HG03575 (cell line): ENCODE measurements around the gene SLC44A1.
"Not testable (repeated sequence)": the region's sequence is repeated elsewhere in the genome, so short reads cannot be mapped to it uniquely, and the experiment has no call there.

ENCODE experiments used
- ATAC-seq: cut with Tn5 transposase; IDR thresholded peaks from one replicate; pipeline ENCODE4 v1.9.1; 2021; ENCODE audit not compliant: unreplicated experiment, insufficient number of reproducible peaks, low FRiP score; ENCODE audit errors: extremely low read depth

SLC44A1 gene

DNA sequence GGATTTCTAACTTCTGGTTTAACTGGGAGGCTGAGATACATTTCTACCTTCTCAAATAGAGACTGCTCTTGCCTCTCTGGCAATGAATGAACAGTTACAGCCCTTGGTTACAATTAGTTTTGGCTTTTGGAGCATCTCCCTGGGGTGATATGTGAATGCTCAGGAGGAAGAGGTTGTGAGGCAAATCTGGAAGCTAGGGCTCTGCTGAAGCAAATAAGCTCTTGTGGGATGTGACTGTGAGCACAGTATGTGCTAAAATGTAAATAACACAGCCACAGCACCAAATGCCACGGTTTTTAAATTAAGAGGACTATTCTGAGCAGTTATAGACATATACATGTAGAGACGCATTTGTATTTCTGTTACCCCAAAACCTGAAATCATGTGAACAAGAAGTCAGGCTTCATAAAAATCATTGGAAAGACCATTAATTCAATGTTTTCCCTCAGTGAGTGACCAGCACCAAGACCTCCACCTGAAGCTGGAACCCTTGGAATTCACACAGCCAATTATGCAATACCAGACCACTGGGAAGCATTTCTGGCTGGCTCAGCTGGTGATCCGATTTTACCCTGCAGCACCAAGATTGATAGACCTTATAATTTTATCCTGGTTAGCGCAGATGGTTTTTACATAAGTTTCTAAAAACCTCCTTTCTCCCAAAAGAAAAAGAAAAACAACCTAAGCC, 3.0 kb upstream of the SLC44A1 start:
- no peak for ATAC-seq

DNA sequence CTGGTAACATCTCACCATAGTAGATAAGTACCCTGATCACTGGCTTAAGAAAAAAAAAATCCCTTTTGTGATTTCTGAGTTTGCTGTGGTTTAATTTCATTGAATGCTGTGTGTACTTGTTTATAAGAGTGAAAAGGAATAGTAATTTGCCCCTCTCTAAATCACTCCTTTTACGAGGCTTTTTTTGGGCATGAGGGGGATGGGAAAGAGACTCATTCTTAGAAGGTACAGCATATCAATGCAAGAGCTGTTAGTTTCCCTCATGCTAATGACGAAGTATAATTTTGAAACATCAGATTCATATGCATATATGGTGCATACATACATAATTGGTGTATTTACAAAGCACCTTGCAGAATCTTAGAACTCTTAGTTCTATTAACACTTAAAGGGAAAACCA, 2.4 kb upstream of the SLC44A1 start:
- ATAC-seq: no peak

DNA sequence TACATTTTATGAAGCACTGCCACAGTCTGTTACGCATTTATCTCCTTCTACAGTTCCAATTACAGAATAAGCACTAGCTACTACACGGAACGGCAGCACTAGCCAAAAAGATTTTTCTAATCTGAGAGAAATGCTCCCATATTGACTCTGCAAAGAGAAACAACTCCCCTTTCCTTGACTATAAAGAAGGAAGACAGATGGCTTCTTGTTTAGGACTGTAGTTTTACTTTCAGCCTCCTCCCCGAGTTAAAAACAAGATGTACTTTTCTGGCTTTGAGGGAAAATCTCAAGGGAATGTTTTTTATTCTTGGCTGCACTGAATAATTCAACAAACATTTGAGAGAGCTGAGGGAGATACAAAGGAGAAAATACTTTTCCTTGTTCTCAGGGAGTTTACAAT, 1.9 kb upstream of the SLC44A1 start:
- ATAC-seq: no peak

DNA sequence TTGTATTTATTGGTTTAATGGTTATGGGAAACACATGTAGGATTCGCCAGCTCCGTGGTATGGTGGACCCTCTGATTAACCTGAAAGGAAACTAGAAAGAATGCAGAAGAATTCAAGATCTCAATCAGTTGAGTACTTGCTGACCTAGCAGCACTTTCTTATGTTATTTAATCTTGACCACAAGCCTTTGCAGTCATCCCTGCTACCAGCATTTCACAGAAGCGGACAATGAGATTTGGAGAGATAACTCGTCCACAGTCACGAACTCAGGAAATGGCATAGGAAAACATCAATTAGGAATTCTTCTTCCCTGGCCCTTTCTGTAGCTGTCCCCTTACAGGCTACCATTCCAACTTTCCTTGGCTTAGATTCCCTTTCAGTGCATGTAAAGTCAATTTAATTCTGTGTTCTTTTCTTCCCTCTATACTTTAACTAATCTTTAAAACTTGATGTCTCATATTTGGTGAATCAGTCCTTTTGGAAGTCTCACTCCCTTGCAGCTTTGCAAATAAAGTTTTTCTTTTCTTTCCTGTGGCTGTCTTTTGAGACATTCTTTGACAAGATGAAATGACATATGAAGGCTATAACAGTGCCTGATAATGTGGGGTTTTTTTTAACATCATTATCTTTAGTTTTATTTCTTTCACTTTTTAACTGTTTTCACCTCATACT, 1.3 kb upstream of the SLC44A1 start:
- no peak for ATAC-seq

DNA sequence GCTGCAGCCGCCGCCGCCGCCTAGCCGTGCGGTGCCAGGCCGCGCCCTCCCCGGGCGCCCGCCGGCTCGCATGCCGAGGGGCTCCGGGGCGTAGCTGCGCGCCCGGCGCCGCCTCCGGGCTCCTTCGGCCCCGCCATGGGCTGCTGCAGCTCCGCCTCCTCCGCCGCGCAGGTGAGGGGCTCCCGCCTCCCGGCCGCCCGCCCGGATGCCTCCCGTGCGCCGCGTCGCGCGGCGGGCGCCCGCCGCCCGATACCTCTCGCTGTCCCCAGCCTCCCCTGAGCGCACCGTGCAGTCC, 230 bp downstream of the SLC44A1 start:
- peak; percentile 17 for ATAC-seq

DNA sequence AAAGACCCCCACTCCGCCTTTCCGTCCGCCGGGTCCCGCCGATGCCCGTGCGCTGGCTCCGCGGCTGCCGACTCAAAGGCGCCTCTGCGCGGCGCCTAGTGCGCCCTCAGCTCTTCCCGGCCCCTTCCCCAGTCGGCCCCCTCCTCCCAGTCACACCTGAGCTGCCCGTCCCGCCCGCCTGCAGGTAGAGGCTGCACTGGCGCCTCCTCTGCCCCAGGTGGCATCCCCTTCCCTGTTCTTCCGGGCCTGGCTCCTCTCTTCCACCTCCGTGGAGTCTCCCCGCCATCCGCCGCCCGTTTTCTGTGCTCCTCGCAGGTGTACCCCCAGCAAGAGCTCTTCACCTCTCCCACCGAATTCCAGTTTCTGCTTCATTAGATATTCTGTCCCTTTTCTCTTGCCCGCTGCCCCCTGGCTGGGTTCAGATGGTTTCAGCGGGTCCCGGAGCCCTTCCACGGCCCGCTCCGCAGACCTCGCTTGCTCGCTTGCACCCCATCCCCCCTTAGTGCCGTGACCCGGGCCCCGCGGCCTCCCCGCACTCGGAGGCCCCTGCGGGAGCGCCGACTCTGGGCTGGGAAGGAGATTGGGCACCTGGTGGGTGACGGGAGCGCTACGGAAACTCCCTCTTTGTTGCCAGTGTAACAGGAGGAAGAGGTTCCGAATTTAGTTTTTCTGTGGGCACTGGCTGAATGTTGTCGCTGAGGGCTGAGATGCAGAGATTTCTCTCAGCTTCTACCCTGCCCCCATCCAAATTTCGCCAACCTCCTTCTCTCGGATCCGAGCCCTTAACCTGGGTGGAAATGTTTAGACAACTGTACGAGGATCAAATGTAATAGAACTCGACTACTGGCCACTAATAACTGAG, 809 bp downstream of the SLC44A1 start:
- peak; percentile 1 for ATAC-seq

DNA sequence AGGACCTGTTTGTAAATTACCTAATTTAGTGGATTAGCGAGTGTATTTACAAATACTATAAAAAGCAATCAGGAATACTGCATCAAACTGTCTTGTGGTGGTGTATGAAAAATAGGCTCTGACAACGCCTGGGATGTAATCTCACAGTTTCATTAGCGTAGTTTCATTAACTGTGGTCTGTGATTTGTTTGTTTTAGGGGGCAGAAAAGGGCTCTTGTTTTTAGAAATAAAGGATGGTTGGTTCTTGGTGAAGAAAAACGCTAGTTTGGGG, 1.4 kb downstream of the SLC44A1 start:
- ATAC-seq: no peak

DNA sequence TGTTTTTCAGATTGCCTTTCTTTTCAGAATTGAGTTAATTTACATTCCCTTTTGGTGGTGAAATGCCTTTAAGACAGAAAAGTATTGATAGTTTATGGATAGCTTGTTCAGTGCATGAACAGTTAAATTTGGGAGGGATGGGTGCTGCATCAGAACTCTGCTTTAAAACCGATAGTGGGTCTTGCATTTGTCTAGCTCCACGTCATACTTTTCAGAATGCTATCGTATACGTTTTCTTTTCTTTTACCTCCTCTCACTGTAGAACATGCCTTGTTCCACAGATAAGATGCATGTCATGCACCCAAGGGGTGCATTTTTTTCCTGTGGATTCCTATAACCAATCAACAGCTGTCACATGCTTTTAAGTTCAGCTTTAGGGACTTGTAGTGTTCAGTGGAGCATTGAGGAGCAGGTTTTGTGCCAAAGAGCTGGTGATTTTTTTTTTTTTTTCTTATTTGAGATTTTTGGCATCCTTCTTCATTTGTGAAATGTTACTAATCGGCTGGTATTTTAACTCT, 2.3 kb downstream of the SLC44A1 start:
- no peak for ATAC-seq

DNA sequence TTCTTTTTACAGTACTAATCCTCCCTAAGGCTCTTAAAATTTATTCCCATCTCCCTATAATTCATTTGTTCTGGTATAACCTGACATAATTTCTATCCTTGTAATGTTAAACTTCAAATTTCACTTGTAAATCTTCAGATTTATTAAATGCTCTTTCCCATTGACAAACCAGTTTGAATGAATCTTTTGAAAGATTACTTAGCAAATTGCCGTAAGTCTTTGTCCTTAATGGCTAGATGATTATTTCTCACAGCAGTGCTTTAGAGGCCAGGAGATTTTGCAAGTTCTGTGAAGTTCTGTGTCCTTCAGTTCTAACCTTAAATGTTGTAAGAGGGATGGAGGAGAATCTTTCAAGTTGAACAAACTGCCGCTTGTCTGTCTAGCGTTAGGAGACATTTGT, 4.2 kb downstream of the SLC44A1 start:
- no peak for ATAC-seq

DNA sequence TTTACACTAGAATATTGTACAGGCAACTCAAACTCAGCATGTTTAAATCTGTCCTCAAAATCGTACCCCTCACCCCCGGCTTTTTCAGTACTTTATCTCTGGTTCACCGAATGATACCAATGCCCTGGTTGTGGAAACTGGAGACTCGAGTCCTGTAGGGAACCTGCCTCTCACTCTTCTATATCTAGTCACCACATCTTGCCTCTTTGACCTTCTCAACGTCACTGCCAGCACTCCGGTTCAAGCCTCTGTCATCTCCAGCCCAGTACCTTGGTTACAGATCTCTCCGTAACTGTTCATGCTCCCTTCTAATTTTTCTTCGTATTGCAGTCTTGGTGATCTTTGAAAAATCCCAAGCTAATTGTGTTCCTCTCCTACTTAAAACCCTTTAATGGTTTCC, 6.7 kb downstream of the SLC44A1 start:
- ATAC-seq: no peak

DNA sequence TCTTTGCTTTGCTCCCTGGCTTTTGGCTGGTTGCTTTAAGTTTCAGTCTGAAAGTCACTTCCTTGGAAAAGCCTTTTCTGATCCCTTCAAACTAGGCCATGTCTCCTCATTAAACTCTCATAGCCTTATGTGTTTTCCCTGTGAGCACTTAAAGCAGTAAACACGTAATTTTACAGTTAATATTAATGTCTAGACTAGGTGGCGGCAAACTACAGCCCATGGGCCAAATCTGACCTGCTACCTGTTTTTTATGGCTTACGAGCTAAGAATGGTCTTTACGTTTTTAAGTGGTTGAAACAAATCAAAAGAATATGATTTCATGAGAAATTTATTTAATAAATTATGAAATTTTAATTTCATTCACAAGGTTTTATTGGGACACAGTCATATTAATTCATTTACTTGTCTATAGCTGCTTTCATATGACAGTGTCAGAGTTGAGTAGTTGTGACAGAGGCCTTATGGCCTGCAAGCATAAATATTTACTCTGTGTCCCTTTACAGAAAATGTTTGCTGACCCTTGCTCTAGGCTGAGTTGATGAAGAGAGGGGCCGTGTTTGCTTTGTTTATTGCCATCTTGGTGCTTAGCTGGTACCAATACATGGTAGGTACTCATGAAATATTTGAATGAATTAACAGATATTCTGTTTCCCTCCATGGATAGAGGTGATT, 7.4 kb downstream of the SLC44A1 start:
- ATAC-seq: no peak

DNA sequence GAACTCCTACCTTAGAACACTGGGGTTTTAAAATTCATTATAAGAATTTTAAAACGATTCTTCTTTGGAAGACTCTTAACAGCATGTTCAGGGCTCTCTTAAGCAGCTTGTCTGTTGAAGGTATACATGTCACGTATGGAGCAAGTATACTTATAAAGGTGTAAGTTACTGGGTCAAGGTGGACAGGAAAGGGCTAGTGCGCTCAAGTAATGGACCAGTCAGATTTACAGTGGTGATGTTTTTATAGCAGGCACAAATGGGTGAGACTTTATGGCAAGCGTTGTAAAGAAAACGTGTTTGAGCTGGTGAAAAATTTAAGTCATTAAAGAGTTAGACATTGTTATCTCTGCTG, 7.9 kb downstream of the SLC44A1 start:
- no peak for ATAC-seq

DNA sequence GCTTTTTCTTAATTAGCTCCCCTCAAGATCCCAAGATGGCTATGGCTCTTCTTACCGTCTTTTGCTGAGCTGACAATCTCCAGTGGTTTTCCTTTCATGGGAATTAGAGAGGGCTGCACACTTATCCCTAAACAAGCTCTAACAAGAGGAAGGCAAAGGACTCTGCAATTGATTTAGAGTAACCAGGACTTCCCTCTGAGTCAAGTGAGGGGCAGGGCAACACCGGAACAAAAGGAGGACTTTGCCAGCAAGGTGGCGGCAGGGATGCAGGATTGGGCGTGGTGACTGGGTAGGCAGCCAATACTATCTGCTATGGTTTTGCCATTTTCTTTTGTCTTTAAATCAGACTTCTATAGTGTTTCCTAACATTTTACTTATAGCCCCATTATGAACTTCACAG, 9.8 kb downstream of the SLC44A1 start:
- no peak for ATAC-seq

DNA sequence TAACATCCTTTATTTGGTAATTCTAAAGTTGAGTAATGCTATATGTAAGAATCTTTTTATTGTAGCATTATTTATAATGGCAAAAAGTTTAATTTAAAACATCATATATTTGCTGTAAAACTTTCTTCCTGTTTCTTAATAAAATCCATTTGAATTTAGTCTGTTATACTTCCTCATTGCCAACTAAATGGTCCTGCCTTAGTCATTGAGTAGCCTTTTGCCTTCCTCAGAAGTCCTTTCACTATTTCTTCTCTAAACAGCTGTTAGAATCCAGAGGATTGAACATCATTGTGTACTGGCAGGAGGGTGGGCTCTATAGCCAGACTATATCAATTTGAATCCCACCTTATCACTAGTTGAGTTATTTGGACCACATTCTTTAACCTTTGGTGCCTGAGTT, 11.0 kb downstream of the SLC44A1 start:
- no peak for ATAC-seq

DNA sequence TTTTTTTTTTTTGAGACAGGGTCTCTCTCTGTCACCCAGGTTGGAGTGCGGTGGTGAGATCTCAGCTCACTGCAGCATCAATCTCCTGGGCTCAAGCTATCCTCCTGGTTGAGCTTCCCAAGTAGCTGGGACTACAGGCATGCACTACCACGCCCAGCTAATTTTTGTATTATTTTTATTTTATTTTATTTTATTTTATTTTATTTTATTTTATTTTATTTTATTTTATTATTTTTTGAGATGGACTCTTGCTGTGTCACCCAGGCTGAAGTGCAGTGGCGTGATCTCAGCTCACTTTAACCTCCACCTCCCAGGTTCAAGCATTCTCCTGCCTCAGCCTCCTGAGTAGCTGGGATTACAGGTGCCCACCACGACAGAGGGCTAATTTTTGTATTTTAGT, 12.1 kb downstream of the SLC44A1 start:
- ATAC-seq: not testable (repeated sequence)

DNA sequence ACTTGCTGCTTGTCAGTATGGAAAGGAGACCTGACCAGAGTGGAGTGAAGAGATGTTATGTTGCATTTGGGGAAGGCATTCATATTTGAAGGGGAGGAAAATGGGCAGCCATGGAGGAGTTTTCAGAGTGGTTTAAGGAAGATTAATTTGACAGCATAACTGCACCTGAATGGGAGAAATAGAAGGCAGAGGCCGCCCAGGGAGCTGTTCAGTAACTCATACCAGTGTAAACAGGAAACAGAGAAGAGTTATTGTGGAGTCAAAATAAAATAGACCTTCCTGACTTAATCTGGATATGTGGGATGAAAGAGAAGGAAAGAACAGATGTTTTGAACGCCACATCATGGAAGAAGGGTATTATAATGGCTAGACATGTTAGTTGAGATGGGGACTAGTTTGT, 13.4 kb downstream of the SLC44A1 start:
- ATAC-seq: no peak

DNA sequence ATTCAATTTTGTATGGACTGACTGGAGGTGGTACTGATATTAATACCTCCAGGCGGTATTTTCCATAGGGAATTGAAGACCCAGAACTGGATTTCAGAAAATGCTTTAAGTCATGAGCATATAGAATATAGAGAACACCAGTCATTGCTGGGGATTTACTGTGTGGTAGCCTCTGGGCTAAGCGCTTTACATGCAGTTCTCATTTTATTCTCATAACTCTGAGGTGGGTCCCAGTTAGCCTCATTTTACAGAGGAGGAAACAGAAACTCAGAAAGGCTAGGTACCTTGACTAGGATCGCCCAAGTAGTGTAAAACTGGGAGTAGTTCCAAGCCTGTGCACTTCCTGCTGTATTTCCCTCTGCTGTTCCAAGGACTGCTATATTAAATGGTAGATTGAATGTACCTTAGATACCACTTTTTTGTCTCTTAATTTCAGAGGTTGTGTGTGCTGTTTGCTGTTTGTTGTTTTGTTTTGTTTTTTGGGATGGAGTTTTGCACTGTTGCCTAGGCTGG, 13.8 kb downstream of the SLC44A1 start:
- ATAC-seq: no peak

DNA sequence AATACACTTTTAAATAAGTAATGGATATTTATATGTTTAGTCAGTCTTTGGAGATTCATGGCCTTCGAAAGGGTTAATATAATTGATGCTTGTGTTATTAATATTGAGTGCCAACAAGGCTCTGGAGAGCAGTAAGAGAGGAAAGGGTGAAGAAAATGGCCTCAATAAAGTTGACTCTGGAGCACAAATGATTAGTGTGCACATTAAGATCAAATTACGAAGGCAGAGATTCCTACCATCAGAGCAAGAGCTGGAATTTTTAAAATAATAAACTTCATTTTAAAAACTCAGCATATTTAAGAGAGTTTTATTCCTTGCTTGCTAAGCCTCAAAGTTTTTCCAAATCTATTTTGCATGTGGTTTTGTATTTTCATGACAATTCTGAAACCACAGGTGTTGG, 14.8 kb downstream of the SLC44A1 start:
- ATAC-seq: no peak

DNA sequence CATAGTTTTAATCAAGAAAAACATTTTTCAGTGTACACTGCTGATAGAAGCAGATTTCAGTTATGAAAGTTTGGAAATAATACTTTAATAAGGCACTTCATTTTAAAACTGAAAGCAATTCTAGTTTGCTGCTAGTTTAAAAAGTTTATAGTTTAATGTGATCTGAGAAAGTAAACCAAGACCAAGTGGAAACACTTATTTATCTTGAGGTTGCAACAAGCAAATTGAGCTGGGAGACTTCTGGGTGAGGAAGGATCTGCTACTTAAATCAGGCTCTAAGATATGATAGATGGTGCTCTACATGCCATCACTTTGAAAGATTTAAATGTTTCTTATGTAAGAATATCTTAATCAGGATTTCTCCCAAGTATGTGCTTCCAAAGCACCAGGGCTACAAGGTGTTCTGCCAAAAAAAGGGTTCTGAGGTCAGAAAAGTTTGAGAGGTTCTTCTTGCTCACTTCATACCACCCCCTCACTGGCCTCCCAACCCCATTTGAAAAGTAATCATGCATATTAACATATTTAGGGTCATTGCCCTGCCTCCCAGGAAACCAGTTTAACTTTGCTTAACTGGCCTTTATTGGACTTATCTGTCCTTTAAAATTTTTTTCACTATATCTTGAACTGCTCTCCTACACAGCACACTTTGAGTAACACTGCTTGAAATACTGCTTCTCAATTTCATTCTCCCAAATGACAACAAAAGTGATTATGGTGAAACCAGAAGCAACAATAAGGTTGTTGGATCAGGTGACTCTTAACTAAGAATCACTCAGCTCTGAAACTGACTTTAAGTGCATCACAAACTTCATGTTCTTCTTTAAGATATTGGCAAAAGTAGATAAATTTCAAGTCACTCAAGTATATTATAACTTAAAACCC, 15.5 kb downstream of the SLC44A1 start:
- ATAC-seq: no peak
